Tibial nerve (tissue), 3 donors: ENCODE measurements around the gene KAZN.

ENCODE experiments used
- CTCF ChIP-seq, 5 experiments: fragments of 200-600 bp in 3 of 5; fragments of 450-650 bp in 2 of 5; sonication (generic) in 3 of 5; IDR thresholded peaks; one replicate each; pipeline ENCODE4 v1.5.1; 2016 to 2019; ENCODE audit warnings: antibody characterized with exemption in 5 of 5, mild to moderate bottlenecking in 3 of 5, moderate library complexity in 2 of 5
- POLR2A ChIP-seq, 2 donors: fragments of 450-650 bp; IDR thresholded peaks; one replicate each; pipeline ENCODE4 v1.6.1; 2017; ENCODE audit warnings: antibody characterized with exemption in 2 of 2, mild to moderate bottlenecking in 2 of 2, moderate library complexity in 2 of 2

DNA sequence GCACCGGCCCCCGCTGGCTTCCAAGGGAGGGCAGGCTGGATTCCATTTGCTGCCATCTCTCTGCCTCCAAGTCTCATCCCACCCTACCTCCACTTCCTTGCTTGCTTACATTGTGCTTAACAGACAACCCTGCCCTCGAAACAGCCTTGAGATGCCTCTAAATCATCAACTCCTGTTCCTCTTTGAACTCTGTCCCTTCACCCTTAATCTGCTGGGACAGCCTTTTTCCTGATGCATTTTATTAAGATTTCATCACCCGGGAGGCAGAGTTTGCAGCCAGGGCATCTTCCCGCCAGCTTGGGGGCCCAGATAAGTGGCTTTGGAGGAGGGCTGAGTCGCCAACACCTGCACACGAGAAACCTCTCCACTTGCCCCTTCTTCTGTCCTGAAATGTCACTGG lies 192.5 kb downstream of the KAZN start:
- no peak for TF ChIP-seq CTCF (IDR thresholded peaks at IDR 0.05)
- no peak for TF ChIP-seq POLR2A (IDR thresholded peaks at IDR 0.05)
